Heart left ventricle (tissue), 13 donors: ENCODE results near the gene EPDR1.

ENCODE experiments used
- CTCF ChIP-seq, 12 donors: fragments of 200-600 bp; sonication (generic) in 4 of 12; IDR thresholded peaks; one replicate each; pipeline versions ENCODE4 v1.5.0 to v1.8.0; 2018 to 2022; ENCODE audit warnings: antibody characterized with exemption in 12 of 12, mild to moderate bottlenecking in 5 of 12
- POLR2A ChIP-seq, 2 donors: fragments of 450-650 bp; IDR thresholded peaks; one replicate each; pipeline ENCODE4 v1.6.1; 2017; ENCODE audit warnings: antibody characterized with exemption in 2 of 2, mild to moderate bottlenecking in 2 of 2, moderate library complexity in 2 of 2
- donor health status: ischemic (EF 13 %, LVEDD 7.1; RV severe dilation, severe dysfunction).
- donor health status: DM: no; HTN: yes; CAD: no.
- donor health status: DM: no; HTN: no; CAD: no.
- donor health status: ischemic (EF 25% LVEDD 6.9; RV normal size, moderate dysfunction).
- donor health status: ischemic (EF 25% LVEDD 5.7; RV mildly dilated, moderate dysfunction).
- donor health status: ischemic (EF 35%, LVEDD 5.7; RV mildly dilated, moderate dysfunction).
- donor health status: nonischemic (EF 11% LVEDD 7.7; RV severe dilation, severe dysfunction).
- donor health status: DM: yes; HTN: yes; CAD: no.
- donor health status: PGD.
- donor health status: ischemic (EF 29% LVEDD 5.4; RV normal size, mild dysfunction).
- donor health status: nonischemic (EF 23%, LVEDD 6.1; RV moderate dilation, normal function).

GRCh38 chr7:37893359-37893758 is 27.1 kb upstream of the EPDR1 start:
- TF ChIP-seq CTCF (IDR thresholded peaks at IDR 0.05) (no peak), POLR2A (IDR thresholded peaks at IDR 0.05) (no peak)
